ENCODE measurements around the gene ASB4.

DNA sequence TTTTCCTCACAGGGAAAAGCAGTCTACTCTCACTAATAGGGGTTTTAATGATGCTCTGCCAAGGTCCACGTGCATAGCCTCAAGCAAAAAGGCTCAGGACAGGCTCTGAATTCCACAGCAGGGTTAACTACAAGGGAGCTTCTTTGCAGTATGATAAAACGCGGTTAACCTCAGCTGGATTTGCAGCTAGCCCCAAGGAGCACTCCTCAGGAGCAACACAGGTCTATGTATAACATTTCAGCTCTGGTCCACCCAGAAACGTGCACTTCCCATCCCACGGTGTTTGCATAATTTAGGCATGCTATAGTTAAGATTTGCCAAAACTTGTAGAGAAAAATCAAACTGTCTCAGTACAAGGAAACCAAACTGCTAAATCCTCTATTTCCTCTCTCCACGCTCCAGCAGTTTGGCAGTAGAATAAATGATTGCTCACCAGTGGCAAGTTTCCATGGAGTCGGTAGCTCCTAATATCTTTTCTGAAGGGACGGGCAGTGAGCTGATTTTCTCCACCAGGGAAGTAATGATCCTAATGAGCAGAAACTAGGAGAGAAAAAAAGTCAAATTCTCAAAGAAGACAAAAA is 13.1 kb upstream of the ASB4 start:
- TF ChIP-seq POLR2AphosphoS5 (IDR thresholded peaks at IDR 0.05; ENCODE audit: borderline replicate concordance, low read depth, low read length) = no peak
- no peak for TF ChIP-seq EZH2 (IDR thresholded peaks at IDR 0.05)
- no peak for TF ChIP-seq FOXP2 (optimal IDR thresholded peaks at IDR 0.05; ENCODE audit: control extremely low read depth, extremely low read length, insufficient read depth)

Measured in SK-N-MC (cell line).